CD4-positive, alpha-beta T cell (primary cell): ENCODE results near the gene YPEL2. TPM values are rescaled to one million over a fixed set of nuclear protein-coding genes. Genes with fewer than 3 reads are reported as not detected.

Experiments used
- ATAC-seq: fragments of 200-7000 bp; cut with Tn5 transposase; one replicate; pipeline ENCODE4 v1.10.0; 2022; ENCODE audit warnings: mild to moderate bottlenecking; ENCODE audit not compliant: poor library complexity
- CTCF ChIA-PET: fragments of 350-600 bp; sonication (Branson Sonifier 250); formaldehyde crosslinking; loops from one replicate; lab custom pipeline; 2021; ENCODE audit warnings: antibody characterized with exemption, inconsistent platforms; lab: Charles Lee
- POLR2A ChIA-PET: fragments of 350-600 bp; sonication (Branson Sonifier 250); formaldehyde crosslinking; loops from one replicate; lab custom pipeline; 2021; ENCODE audit warnings: antibody characterized with exemption, inconsistent platforms; lab: Charles Lee
- DNase-seq, 14 experiments: peaks; one replicate each; pipeline ENCODE4 v3.0.0-alpha.2; 2013 to 2020; ENCODE audit warnings: mixed read lengths in 2 of 14
- H3K27ac ChIP-seq, 2 donors: one replicate each; pipeline versions ENCODE4 v1.5.1 to v1.7.0; 2013; ENCODE audit warnings: low read length in 2 of 2, low read depth in 1 of 2, mild to moderate bottlenecking in 1 of 2
- H3K27me3 ChIP-seq, 2 experiments: 1 replicate in 1 of 2; 2 replicates in 1 of 2; pipeline versions ENCODE4 v1.6.1 to v1.7.0; 2013; ENCODE audit warnings: low read length in 2 of 2, control low read depth in 1 of 2, mild to moderate bottlenecking in 1 of 2, moderate library complexity in 1 of 2; ENCODE audit not compliant: insufficient read depth in 2 of 2, control insufficient read depth in 1 of 2
- H3K36me3 ChIP-seq: one replicate; pipeline ENCODE4 v1.6.1; 2013; ENCODE audit warnings: low read length, control low read depth; ENCODE audit not compliant: insufficient read depth
- H3K4me1 ChIP-seq: one replicate; pipeline ENCODE4 v1.6.1; 2013; ENCODE audit warnings: low read length, control low read depth; ENCODE audit not compliant: insufficient read depth
- H3K4me3 ChIP-seq: one replicate; pipeline ENCODE4 v1.5.1; 2013; ENCODE audit warnings: mild to moderate bottlenecking, low read length, moderate library complexity
- H3K9me3 ChIP-seq, 2 experiments: 1 replicate in 1 of 2; 2 replicates in 1 of 2; pipeline versions ENCODE4 v1.6.1 to v1.7.0; 2013; ENCODE audit warnings: low read length in 2 of 2, mild to moderate bottlenecking in 2 of 2, control low read depth in 1 of 2, moderate library complexity in 1 of 2; ENCODE audit not compliant: control insufficient read depth in 1 of 2, insufficient read depth in 1 of 2
- H3K27ac Mint-ChIP-seq: one replicate; pipeline ENCODE4 v1.8.0; 2020; ENCODE audit warnings: mixed read lengths
- H3K27me3 Mint-ChIP-seq: one replicate; pipeline ENCODE4 v1.8.0; 2021; ENCODE audit warnings: mixed read lengths
- H3K36me3 Mint-ChIP-seq: one replicate; pipeline ENCODE4 v1.8.0; 2021; ENCODE audit warnings: low read depth, mixed read lengths
- H3K4me1 Mint-ChIP-seq: one replicate; pipeline ENCODE4 v1.8.0; 2021; ENCODE audit warnings: low read depth, mixed read lengths
- H3K4me3 Mint-ChIP-seq: one replicate; pipeline ENCODE4 v1.8.0; 2020; ENCODE audit warnings: mild to moderate bottlenecking, mixed read lengths
- H3K9me3 Mint-ChIP-seq: one replicate; pipeline ENCODE4 v1.8.0; 2020; ENCODE audit warnings: mixed read lengths
- intact Hi-C, 2 experiments: fragments of 100-400 bp; cut with DNase I in 1 of 2; cut with micrococcal nuclease in 1 of 2; formaldehyde crosslinking; loops; one replicate each; pipeline versions ENCODE4 v1.15.1 to v1.9.0; 2023 to 2025; cut with DNase I, micrococcal nuclease
- microRNA-seq: library from miRNA; unstranded; fragments of <30 nt; microRNA quantifications from one replicate; pipeline ENCODE4 v1.2.0, GENCODE V29; 2021; ENCODE audit warnings: borderline microRNAs expressed, borderline replicate concordance
- total RNA-seq, 174 experiments: library from RNA in 2 of 174; stranded (reverse) in 2 of 174; gene quantifications; one replicate each; pipeline ENCODE4 v1.2.3 and lab custom pipeline; 2021 to 2026
- TF ChIP-seq, protein P1 (sequence below): fragments of 200-600 bp; IDR thresholded peaks from one replicate; pipeline ENCODE4 v1.8.0; 2022; ENCODE audit warnings: antibody characterized with exemption, mild to moderate bottlenecking

The YPEL2 gene
- total RNA-seq, 2 experiments from 2014 or later, result 69.1 to 71.6 TPM

DNA sequence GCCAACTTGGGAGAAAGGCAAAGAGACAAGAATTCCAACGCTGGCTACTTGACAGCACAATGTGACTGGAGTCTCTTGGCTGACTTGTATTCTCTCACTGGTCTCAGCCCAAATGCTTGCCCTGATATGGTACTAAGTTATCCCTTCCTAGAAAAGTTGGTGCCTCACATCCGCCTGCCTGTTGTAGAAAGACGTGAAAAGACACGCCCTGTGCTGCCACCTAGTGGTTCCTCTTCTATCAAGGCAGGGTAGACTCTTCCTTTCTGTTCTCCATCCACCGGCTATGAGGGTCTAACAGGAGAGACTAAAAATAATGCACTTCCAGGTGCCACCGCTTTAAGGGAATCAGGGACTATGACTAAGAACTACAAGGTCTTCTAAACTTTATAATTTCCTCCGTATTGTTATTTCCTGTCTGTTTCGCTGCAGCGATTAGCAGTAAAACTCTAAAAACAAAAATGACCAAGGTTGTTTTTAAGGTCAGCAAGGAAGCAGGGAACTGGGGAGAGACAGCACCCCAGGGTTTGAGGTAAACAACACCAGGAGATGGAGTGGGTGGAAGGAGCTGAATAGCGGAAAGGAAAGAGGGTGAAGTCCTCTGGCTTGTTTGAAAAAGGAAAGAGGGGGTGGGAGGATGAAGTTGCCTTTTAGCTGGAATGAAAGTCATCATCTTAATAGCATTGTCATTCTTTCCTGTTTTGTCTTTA is 109.5 kb downstream of the YPEL2 start:
- intact Hi-C loops, result loop anchor here (1.0 to 10.0 kb wide), 6 partner anchors 76 to 221 kb away; partner anchors contain the start of gene GDPD1 (in 2 of the 2)
- Histone ChIP-seq H3K36me3 (no peaks in the 10 kb centered on the region), H3K9me3 (no peaks in the 10 kb centered on the region), H3K27me3 (no peaks in the 10 kb centered on the region), H3K4me1 (peaks cover 18% of the 10 kb centered on the region), H3K27ac (no peak overlapping the region), H3K4me3 (no peak overlapping the region)
- no peaks in the 10 kb centered on the region for H3K9me3 Mint-ChIP-seq
- no peaks in the 10 kb centered on the region for H3K36me3 Mint-ChIP-seq
- POLR2A ChIA-PET, result interaction anchor here (0.9 to 2.2 kb wide), 6 partner anchors 9 to 130 kb away, joined by 3 to 12 read pairs (median 6); partner anchors contain the start of gene YPEL2
- peak; percentile 69 to 96 (median 84) for DNase-seq
- peak overlapping the region; percentile 1 for H3K27ac Mint-ChIP-seq
- H3K4me3 Mint-ChIP-seq, result peak overlapping the region; percentile 9
- H3K27me3 Mint-ChIP-seq, result no peaks in the 10 kb centered on the region
- CTCF ChIA-PET, result interaction anchor here (0.7 to 6.0 kb wide), 7 partner anchors 9 to 130 kb away, joined by 3 to 46 read pairs (median 4); no protein-coding TSS in a partner anchor
- TF ChIP-seq, protein P1, sequence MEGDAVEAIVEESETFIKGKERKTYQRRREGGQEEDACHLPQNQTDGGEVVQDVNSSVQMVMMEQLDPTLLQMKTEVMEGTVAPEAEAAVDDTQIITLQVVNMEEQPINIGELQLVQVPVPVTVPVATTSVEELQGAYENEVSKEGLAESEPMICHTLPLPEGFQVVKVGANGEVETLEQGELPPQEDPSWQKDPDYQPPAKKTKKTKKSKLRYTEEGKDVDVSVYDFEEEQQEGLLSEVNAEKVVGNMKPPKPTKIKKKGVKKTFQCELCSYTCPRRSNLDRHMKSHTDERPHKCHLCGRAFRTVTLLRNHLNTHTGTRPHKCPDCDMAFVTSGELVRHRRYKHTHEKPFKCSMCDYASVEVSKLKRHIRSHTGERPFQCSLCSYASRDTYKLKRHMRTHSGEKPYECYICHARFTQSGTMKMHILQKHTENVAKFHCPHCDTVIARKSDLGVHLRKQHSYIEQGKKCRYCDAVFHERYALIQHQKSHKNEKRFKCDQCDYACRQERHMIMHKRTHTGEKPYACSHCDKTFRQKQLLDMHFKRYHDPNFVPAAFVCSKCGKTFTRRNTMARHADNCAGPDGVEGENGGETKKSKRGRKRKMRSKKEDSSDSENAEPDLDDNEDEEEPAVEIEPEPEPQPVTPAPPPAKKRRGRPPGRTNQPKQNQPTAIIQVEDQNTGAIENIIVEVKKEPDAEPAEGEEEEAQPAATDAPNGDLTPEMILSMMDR, result peak; percentile 87
- peaks cover 19% of the 10 kb centered on the region for H3K4me1 Mint-ChIP-seq
- ATAC-seq, result peak; percentile 98

DNA sequence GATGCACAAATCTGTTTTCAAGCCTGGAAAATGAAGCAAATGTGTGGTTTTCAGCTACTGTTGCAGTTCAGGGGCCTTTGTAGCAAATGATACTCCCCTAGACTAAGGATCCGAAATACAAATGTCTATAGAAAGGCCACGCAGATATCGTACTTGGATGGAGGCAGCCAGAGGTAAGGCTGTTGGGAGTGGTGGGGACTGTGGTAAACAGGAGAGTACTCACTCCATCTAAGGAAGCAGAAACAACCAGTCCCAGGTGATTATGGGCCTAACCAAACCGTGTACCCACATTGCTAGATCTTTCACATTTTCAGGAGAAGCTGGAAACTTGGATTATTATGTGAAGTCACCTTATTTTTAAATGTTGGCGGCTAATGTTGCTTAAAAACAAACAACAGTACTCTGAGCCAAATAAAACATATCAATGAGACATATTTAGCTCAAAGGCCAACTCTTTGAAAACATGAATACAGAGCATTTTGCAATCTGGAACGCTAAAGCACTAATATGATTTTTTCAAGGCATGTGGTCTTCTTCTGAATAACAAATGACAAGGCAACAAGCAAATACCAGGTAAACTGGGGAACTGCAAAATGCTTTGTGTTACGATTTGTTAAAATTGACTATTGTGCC is 110.1 kb downstream of the YPEL2 start:
- ChIA-PET CTCF (interaction anchor here (1.3 to 6.0 kb wide), 5 partner anchors 9 to 130 kb away, joined by 3 to 46 read pairs (median 7); no protein-coding TSS in a partner anchor), POLR2A (interaction anchor here (0.9 to 2.0 kb wide), 5 partner anchors 9 to 131 kb away, joined by 3 to 6 read pairs (median 6); partner anchors contain the start of gene YPEL2)
- intact Hi-C loops, result loop anchor here (1.0 to 10.0 kb wide), 3 partner anchors 77 to 221 kb away; partner anchors contain the start of gene GDPD1 (in 2 of the 2)
- peaks cover 19% of the 10 kb centered on the region for H3K4me1 Mint-ChIP-seq
- no peak for ATAC-seq
- H3K27ac Mint-ChIP-seq, result peak overlapping the region; percentile 1
- TF ChIP-seq, protein P1, result no peak
- H3K4me1 ChIP-seq, result peaks cover 18% of the 10 kb centered on the region
- H3K9me3 ChIP-seq, result no peaks in the 10 kb centered on the region
- no peak overlapping the region for H3K4me3 Mint-ChIP-seq
- H3K36me3 ChIP-seq, result no peaks in the 10 kb centered on the region
- no peaks in the 10 kb centered on the region for H3K27me3 Mint-ChIP-seq
- H3K36me3 Mint-ChIP-seq, result no peaks in the 10 kb centered on the region
- no peak overlapping the region for H3K27ac ChIP-seq
- H3K27me3 ChIP-seq, result no peaks in the 10 kb centered on the region
- no peaks in the 10 kb centered on the region for H3K9me3 Mint-ChIP-seq
- no peak for DNase-seq
- H3K4me3 ChIP-seq, result no peak overlapping the region

DNA sequence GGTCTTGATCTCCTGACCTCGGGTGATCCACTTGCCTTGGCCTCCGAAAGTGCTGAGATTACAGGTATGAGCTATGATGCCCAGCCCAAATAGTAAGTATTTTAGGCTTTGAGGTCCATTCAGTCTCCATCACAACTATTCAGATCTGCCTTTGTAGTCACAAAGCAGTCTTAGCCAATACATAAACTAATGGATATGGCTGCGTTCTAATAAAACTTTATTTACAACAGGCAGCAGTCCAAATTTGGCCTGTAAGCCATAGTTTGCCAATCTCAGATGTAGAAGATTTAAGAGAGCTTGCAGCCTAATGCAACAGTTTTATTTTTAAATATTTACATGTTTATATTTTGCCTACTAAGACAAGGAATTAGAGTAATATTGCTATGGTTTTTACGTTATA is 111.7 kb downstream of the YPEL2 start:
- no peaks in the 10 kb centered on the region for H3K36me3 ChIP-seq
- H3K4me1 ChIP-seq, result peaks cover 18% of the 10 kb centered on the region
- Mint-ChIP-seq H3K27me3 (no peaks in the 10 kb centered on the region), H3K4me1 (peaks cover 19% of the 10 kb centered on the region), H3K9me3 (no peaks in the 10 kb centered on the region), H3K4me3 (no peak overlapping the region), H3K36me3 (no peaks in the 10 kb centered on the region), H3K27ac (no peak overlapping the region)
- DNase-seq, result no peak
- TF ChIP-seq, protein P1, result no peak
- H3K4me3 ChIP-seq, result no peak overlapping the region
- H3K27ac ChIP-seq, result no peak overlapping the region
- CTCF ChIA-PET, result interaction anchor here (6.0 kb wide), 1 partner anchor 132 kb away, joined by 46 read pairs; no protein-coding TSS in a partner anchor
- H3K27me3 ChIP-seq, result no peaks in the 10 kb centered on the region
- H3K9me3 ChIP-seq, result no peaks in the 10 kb centered on the region
- no peak for ATAC-seq
- intact Hi-C loops, result loop anchor here (5.0 to 10.0 kb wide), 2 partner anchors 78 to 221 kb away; partner anchors contain the start of gene GDPD1 (in 1 of the 2)
- POLR2A ChIA-PET, result no interaction called here

Small RNA genes within 50 kb of the gene (microRNA-seq; reads per million reads assigned to microRNA genes)
- gene MIR4729, result 1.2 reads per million

Other genes starting within 250 kb of the YPEL2 start
- gene TRIM37, start 224.8 kb upstream of the YPEL2 start, total RNA-seq, result 10 to 100 TPM; 16.8 to 18.0 TPM
- 1 to 10 TPM; 5.2 to 7.7 TPM for gene SKA2, start 176.5 kb upstream of the YPEL2 start, total RNA-seq
- gene PRR11, start 175.9 kb upstream of the YPEL2 start, total RNA-seq, result under 1 TPM; 0.69 to 0.92 TPM
- gene SMG8, start 121.6 kb upstream of the YPEL2 start, total RNA-seq, result 10 to 100 TPM; 15.3 to 16.8 TPM
- 1 to 10 TPM; 2.0 to 2.3 TPM for gene GDPD1, start 111.1 kb upstream of the YPEL2 start, total RNA-seq
- gene DHX40, start 234.0 kb downstream of the YPEL2 start, total RNA-seq, result 10 to 100 TPM; 62.6 to 65.6 TPM